Mesodermal cell (in vitro differentiated cells): ENCODE data around the gene MZT2A.
"Not testable (repeated sequence)": the region's sequence is repeated elsewhere in the genome, so short reads cannot be mapped to it uniquely, and the experiment has no call there.

Experiments used
- H3K27ac ChIP-seq: 2 replicates; pipeline ENCODE4 v1.7.0; 2013; ENCODE audit warnings: mild to moderate bottlenecking, low read depth, low read length, moderate library complexity; ENCODE audit not compliant: severe bottlenecking
- H3K36me3 ChIP-seq: 2 replicates; pipeline ENCODE4 v1.7.1; 2013; ENCODE audit warnings: mild to moderate bottlenecking, low read length, moderate library complexity; ENCODE audit not compliant: control insufficient read depth, insufficient read depth
- H3K4me1 ChIP-seq: one replicate; pipeline ENCODE4 v1.7.1; 2013; ENCODE audit warnings: mild to moderate bottlenecking, low read length; ENCODE audit not compliant: insufficient read depth, control insufficient read depth, poor library complexity, severe bottlenecking
- H3K4me3 ChIP-seq: 2 replicates; pipeline ENCODE4 v1.7.0; 2013; ENCODE audit warnings: low read length, control low read depth, mild to moderate bottlenecking; ENCODE audit not compliant: insufficient read depth, poor library complexity, severe bottlenecking; ENCODE audit errors: extremely low read depth
- H3K9me3 ChIP-seq: 2 replicates; pipeline ENCODE4 v1.7.1; 2013; ENCODE audit warnings: mild to moderate bottlenecking, low read length, moderate library complexity; ENCODE audit not compliant: control insufficient read depth
- WGBS, 2 experiments: methylation state at CpG; one replicate each; pipeline ENCODE4 v1.1.5; 2013; ENCODE audit warnings: missing lambda C conversion rate in 2 of 2; ENCODE audit not compliant: insufficient coverage in 2 of 2; 5-methylcytosine and 5-hydroxymethylcytosine counted together

The MZT2A gene

DNA sequence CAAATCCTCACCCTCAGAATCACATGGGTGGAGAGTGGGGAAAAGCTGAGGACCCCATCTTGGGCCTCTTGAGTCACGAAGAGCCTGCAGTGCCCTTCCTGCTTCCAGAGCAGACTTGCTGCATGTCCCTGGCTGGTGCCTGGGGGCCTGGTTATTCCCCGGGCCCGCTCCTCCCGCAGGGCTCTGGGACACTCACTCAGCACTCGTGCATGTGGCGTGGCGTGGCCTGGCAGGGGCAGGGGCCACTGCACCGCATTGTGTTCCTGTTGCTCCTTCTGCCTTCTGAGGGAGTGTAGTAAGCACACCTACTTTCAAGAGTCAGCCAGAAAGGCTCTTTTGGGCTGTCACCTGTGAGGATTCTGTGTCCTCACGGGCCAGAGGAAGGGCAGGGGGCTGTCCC lies 17.4 kb upstream of the MZT2A start:
- H3K9me3 ChIP-seq = no peaks in the 10 kb centered on the region
- H3K36me3 ChIP-seq = peaks cover 54% of the 10 kb centered on the region
- WGBS, 2 experiments = 94 to 95% methylated on average over 6 to 8 of the region's 9 CpGs
- H3K4me3 ChIP-seq = no peak overlapping the region
- H3K27ac ChIP-seq = no peak overlapping the region
- peaks cover 7% of the 10 kb centered on the region for H3K4me1 ChIP-seq

DNA sequence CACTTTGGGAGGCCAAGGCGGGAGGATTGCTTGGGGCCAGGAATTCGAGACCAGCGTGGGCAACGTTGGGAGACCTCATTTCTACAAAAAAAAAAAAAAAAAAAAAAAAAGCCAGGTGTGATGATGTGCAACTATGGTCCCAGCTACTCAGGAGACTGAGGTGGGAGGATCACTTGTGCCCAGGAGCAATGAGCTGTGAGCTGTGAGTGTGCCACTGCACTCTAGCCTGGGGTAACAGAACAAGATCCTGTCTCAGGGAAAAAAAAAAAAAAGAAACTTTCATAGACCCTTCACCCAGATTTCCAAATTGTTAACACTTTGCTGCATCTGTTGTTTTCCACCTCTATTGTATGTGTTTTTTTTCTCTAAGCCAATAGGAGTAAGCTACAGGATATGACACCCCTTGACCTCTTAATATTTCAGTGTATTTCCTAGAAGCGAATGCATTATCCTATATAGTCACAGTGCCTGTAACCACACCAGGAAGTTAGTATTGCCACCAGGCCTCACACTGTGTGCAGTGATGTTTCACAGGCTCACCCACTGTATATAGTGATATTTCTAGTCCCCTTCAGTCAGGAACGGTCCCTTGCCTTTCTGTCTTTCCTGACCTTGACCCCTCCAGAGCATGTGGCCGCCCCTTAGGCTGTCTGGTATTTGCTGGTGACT lies 12.0 kb upstream of the MZT2A start:
- H3K4me3 ChIP-seq, H3K9me3 ChIP-seq, H3K4me1 ChIP-seq, H3K27ac ChIP-seq: not testable (repeated sequence)
- WGBS, 2 experiments = 78 to 90% methylated on average over 2 of the region's 7 CpGs
- peaks cover 87% of the 10 kb centered on the region for H3K36me3 ChIP-seq

- peaks cover 90% of the 10 kb centered on the region for H3K36me3 ChIP-seq
- WGBS, 2 experiments = 96% methylated on average over 3 of the region's 4 CpGs; no CpG with 5 or more reads in 1 of the 2 experiments
- H3K4me3 ChIP-seq = not testable (repeated sequence)
These were observed 11.4 kb upstream of the MZT2A start for GRCh38 chr2:131503587-131503986.

DNA sequence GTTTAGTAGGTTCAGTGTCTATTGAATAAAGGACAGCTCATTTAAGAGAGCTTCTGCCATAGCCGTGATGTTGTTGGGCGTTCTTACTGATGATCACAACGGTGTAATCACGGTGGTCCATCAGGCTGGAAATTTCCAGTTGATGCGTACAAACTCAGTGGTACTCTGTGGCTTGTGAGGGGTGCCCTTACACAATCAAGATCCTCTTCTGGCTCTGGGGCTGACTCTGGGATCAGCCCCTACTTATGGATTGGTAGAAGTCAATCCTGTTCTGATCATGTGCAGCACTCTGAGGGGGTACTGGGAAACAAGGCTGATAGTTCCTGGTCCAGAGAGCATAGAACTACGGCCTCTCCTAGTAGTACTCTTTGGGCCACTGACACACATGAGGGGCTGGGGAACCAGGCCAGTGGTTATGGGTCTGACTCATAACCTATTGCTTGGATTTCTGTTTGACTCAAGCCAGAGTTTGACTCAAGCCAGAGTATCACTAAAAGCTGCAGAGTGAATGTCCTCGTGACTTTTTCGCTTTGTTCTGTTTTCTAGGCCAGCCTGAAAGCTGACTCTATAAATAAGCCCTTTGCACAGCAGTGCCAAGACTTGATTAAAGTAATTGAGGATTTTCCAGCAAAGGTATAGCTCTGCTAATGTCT lies 6.2 kb upstream of the MZT2A start:
- not testable (repeated sequence) for H3K27ac ChIP-seq, H3K4me3 ChIP-seq, H3K4me1 ChIP-seq, H3K9me3 ChIP-seq
- H3K36me3 ChIP-seq = peaks cover 64% of the 10 kb centered on the region
- 98 to 100% methylated on average over 7 of the region's 8 CpGs for WGBS, 2 experiments

More at GRCh38 chr2:131503587-131503986, 11.4 kb upstream of the MZT2A start:
- H3K27ac ChIP-seq, H3K9me3 ChIP-seq, H3K4me1 ChIP-seq: not testable (repeated sequence)

DNA sequence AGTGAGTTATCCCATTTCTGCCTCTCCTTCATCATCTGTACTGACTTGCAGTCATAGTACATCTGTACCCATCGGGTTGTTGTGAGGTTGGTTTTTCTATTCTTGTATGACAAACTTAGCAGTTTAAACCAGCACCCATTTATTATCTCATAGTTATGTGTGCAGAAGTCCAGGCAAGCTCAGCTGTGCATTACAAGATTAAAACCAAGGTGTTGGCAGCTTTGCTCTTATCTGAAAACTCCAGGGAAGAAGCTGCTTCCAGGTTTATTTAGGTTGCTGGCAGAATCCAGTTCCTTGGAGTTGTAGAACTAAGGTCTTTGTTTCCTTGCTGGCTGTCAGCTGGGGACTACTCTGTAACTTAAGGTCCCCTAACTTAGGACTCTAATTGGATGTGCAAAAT lies 3.3 kb upstream of the MZT2A start:
- H3K4me1 ChIP-seq, H3K27ac ChIP-seq, H3K9me3 ChIP-seq, H3K4me3 ChIP-seq: not testable (repeated sequence)
- WGBS, 2 experiments = no CpG with 5 or more reads among the region's 1 CpG
- H3K36me3 ChIP-seq = peaks cover 43% of the 10 kb centered on the region

DNA sequence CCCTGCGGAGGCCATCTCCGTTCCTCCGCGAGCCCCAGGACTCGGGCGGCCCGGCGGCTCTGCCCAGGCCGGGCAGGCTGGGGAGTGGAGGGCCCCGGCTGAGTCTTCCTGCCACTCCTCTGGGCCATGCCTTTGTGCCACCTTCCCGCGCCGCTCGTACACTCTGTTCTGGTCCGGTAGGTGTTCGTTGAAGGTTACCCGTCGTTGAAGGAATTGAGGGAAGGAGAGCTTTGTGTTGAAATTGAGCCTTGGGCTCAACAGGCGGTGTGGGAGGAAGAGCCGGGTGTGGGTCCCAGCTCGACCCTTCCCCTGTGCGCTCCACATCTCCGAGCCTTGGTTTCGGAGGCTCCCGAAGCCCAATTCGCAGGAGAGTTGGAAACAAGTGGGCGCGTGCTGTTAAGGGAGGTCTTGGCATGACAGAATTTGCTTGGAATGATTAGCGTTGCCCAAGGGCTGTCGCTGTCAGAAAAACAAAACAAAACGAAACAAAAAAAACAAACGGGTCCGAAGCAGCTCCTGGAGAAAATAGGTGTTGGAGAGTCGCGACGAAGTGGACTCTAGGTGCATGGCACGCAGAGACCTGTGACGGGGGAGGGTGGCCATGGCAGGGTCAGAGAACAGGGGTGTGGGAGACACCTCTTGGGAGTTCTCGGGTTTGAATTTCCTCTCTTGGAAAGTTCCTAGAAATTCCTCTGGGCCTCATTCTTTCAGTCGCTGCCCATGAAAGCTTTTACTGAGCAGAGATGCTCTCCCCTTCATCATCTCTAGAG lies 1.2 kb upstream of the MZT2A start:
- peaks cover 7% of the 10 kb centered on the region for H3K4me1 ChIP-seq
- peak overlapping the region; percentile 82 for H3K27ac ChIP-seq
- H3K9me3 ChIP-seq = no peaks in the 10 kb centered on the region
- peaks cover 35% of the 10 kb centered on the region for H3K36me3 ChIP-seq
- peak overlapping the region; percentile 96 for H3K4me3 ChIP-seq
- WGBS, 2 experiments = 0% methylated on average over 29 to 34 of the region's 40 CpGs

DNA sequence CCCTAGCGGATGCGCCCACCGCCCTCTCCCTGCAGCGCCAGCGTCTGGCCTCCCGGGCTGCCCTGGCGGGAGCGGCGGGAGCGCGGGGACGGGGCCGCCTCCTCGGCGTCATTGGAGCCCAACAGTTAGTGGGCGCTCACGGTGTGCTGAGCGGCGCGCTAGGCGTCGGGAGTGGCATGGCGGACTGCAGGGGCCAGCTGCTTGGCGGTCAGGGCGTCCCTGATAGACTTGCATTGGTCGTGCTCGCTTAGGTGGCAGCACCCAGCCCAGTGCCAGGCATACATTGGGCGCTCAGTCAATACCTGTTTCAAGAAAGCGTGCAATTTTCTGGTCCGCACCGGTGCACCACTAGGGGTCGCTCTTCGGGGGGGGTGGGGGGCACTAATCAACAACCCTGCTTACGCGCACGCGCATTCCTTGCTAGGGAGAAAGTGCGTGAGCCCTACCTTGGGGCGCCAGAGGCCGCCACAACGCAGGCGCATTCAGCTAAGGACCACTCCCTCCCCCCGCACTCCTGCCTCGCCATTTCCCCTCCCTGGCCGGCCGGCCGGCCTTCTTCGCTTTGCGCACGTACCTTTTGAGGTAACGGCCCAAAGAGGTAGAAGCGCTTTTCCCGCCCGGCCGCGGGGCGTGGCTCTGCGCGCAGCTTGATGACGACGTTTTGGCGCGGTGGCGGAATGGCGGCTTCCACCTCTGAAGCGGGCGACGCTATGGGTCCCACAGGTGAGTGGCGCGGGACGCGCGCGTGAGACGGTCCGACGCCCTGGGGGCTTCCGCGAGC lies 411 bp upstream of the MZT2A start:
- Histone ChIP-seq H3K9me3 (no peaks in the 10 kb centered on the region), H3K4me3 (peak overlapping the region; percentile 96), H3K4me1 (peaks cover 3% of the 10 kb centered on the region), H3K27ac (peak overlapping the region; percentile 82), H3K36me3 (peaks cover 36% of the 10 kb centered on the region)
- WGBS, 2 experiments = 0 to 1% methylated on average over 53 to 67 of the region's 79 CpGs

GRCh38 chr2:131491469-131491836 lies 744 bp downstream of the MZT2A start:
- not testable (repeated sequence) for H3K27ac ChIP-seq, H3K4me1 ChIP-seq, H3K9me3 ChIP-seq
- WGBS, 2 experiments = 12 to 23% methylated on average over 6 of the region's 22 CpGs
- Histone ChIP-seq H3K36me3 (peaks cover 27% of the 10 kb centered on the region), H3K4me3 (peak overlapping the region; percentile 34)

- H3K4me3 ChIP-seq = peak overlapping the region; percentile 34
- H3K9me3 ChIP-seq, H3K27ac ChIP-seq, H3K4me1 ChIP-seq: not testable (repeated sequence)
- peaks cover 26% of the 10 kb centered on the region for H3K36me3 ChIP-seq
- 60 to 69% methylated on average over 17 to 18 of the region's 20 CpGs for WGBS, 2 experiments
These were observed 1.4 kb downstream of the MZT2A start for GRCh38 chr2:131490616-131491468.
